Suppressor macrophage (primary cell): Measurements from ENCODE around the gene KRTAP4-5.
"Not testable (repeated sequence)": the region's sequence is repeated elsewhere in the genome, so short reads cannot be mapped to it uniquely, and the experiment has no call there.

Experiments
- DNase-seq, 4 experiments: peaks; one replicate each; pipeline ENCODE4 v3.0.0-alpha.2; 2020 to 2022
- total RNA-seq, 17 experiments: gene quantifications; one replicate each; lab custom pipeline; 2026; ENCODE audit warnings: mixed read lengths in 6 of 17, inconsistent platforms in 3 of 17; lab: John Stamatoyannopoulos, UW

The KRTAP4-5 gene
- total RNA-seq, result 0 to 0.44 (median 0) reads per million in 17 experiments

GRCh38 chr17:41149652-41149985, at the start of gene KRTAP4-5:
KRTAP4-5 (minus strand) TSS chr17:41149825; CDS start chr17:41149767, 58 bp downstream.
- DNase-seq, result no peak

DNA sequence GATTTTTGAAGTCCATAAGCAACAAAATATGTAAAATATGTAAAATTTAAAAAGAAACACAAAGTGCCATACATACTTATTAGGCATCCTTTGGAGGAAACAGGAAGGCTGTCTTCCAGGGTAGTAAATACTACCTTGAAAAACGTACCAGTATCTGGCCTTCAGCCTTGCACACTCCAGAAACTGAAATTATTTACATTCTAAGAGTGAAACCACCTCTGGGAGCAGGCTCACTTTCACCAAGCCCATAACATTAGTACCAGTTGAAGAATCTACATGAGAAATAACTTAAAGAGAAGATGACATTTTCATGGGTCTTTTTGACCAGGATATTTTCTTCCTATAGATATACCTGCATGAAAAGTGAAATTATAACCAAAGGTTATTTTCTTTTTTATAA, 46.4 kb upstream of the KRTAP4-5 start:
- no peak for DNase-seq

DNA sequence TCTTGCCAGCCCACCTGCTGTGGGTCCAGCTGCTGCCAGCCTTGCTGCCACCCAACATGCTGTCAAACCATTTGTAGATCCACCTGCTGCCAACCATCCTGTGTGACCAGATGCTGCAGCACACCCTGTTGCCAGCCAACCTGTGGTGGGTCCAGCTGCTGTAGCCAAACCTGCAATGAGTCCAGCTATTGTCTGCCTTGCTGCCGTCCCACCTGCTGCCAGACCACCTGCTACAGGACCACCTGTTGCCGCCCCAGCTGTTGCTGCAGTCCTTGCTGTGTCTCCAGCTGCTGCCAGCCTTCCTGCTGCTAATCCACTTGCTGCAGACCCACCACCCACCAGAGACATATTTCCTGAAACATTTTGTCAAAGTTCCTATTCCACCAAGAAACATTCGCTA, 40.7 kb upstream of the KRTAP4-5 start:
- no peak for DNase-seq

DNA sequence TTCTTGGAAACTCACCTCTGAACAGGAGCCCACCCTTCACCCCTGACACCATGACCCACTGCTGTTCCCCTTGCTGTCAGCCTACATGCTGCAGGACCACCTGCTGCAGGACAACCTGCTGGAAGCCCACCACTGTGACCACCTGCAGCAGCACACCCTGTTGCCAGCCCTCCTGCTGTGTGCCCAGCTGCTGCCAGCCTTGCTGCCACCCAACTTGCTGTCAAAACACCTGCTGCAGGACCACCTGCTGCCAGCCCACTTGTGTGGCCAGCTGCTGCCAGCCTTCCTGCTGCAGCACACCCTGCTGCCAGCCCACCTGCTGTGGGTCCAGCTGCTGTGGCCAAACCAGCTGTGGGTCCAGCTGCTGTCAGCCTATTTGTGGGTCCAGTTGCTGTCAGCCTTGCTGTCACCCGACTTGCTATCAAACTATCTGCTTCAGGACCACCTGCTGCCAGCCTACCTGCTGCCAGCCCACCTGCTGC, 40.3 kb upstream of the KRTAP4-5 start, which contains the start of gene KRTAP9-1:
TSS of gene KRTAP9-1 (plus strand) at position 51 of the 482 bp plus-strand sequence. CDS start at position 51, 0 bp downstream.
- DNase-seq, result not testable (repeated sequence)

DNA sequence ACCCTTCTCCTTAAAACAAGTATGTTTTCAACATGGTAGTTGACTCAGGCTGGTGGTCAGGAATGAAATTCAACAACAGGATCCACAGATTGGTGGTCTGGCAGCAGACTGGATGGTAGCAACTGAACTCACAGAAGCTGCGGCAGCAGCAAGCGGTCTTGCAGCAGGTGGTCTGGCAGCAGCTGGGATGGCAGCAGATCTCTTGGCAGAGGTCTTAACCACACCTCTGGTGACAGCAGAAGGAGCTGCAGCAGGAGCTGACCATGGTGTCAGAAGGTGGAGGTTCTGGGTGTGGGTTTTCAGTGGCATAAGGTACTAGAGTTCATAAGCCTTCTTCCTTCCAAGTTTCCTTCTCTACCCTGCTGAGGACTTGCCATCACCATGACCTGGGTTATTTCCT, 37.2 kb upstream of the KRTAP4-5 start:
- no peak for DNase-seq

DNA sequence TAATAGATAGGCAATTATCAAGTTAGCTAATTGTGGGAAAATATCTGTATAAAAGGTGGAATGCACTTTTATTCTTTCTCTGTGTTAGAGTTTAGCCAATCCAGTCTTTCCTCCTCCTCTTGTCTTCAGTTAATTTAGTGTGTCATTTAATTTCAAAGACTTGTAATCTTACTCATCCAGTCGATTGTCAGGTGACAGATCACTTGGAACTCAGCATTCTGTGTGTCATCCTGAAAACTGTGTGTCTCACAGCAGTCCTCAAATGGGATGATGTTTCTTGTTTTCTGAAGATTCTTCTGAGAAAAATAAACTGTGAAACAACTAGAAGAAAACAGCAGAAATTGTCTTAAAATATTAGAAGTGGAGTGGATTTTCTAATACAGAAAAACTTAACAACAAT, 35.4 kb upstream of the KRTAP4-5 start:
- no peak for DNase-seq

DNA sequence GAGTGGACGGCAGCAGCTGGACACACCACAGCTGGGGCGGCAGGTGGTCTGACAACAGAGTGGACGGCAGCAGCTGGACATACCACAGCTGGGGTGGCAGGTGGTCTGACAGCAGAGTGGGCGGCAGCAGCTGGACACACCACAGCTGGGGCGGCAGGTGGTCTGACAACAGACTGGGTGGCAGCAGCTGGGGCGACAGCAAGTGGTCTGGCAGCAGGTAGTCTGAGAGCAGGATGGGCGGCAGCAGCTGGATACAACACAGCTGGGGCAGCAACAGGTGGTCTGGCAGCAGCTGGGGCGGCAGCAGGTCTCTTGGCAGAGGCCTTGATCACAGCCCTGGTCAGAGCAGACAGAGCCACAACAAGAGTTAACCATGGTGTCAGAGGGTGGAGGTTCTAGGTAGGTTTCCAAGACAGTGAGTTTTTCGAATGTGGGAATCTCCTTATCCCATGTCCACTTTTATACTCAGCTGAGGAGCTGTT, 34.9 kb upstream of the KRTAP4-5 start, which contains the start of gene KRTAP4-1:
TSS of gene KRTAP4-1 (minus strand) at position 432 of the 482 bp plus-strand sequence. CDS start at position 375, 57 bp downstream.
- no peak for DNase-seq

- no peak for DNase-seq
These were observed 29.4 kb upstream of the KRTAP4-5 start for GRCh38 chr17:41178843-41179616.

GRCh38 chr17:41178341-41178740, 28.7 kb upstream of the KRTAP4-5 start:
- DNase-seq, result peak; percentile 50 to 81 (median 68)

DNA sequence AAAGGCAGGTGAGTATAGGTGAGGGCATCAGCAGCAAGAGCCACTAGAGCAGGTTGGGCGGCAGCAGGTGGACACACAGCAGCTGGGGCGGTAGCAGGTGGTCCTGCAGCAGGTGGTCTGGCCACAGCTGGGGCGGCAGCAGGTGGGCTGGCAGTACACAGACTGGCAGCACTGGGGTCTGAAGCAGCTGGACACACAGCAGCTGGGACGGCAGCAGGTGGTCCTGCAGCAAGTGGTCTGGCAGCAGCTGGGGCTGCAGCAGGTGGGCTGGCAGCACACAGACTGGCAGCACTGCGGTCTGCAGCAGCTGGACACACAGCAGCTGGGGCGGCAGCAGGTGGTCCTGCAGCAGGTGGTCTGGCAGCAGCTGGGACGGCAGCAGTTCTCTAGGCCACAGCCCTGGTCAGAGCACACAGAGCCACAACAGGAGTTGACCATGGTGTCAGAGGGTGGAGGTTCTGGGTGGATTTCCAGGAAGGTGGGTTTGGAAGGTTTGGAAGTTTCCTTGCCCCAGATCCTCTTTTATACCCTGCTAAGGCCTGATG, 28.2 kb upstream of the KRTAP4-5 start, which contains the start of gene KRTAP4-2:
TSS of gene KRTAP4-2 (minus strand) at position 495 of the 545 bp plus-strand sequence. CDS start at position 438, 57 bp downstream.
- no peak for DNase-seq

GRCh38 chr17:41176744-41177387, 27.2 kb upstream of the KRTAP4-5 start:
- peak in 3 of 4 experiments; percentile 16 to 52 (median 18) for DNase-seq

- DNase-seq, result no peak
These were observed 22.3 kb upstream of the KRTAP4-5 start for GRCh38 chr17:41171886-41172285.

DNA sequence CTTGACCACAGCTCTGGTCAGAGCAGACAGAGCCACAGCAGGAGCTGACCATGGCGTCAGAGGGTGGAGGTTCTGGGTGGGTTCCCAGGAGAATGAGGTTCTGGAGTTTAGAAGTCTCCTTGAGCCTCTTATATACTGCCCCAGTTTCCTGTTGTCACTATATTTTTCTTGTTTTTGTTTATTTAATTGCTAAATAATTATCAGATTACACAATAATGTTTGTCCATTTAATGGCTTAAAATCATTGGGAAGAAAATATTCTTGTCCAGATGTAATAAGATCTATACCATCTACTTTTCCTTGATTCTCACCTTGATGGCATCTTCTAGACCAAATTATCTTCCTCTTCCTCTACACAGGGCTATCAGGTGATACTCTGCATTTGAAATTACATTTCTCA, 18.5 kb upstream of the KRTAP4-5 start, which contains the start of gene KRTAP4-3:
TSS of gene KRTAP4-3 (minus strand) at position 101 of the 400 bp plus-strand sequence. CDS start at position 52, 49 bp downstream.
- no peak for DNase-seq

DNA sequence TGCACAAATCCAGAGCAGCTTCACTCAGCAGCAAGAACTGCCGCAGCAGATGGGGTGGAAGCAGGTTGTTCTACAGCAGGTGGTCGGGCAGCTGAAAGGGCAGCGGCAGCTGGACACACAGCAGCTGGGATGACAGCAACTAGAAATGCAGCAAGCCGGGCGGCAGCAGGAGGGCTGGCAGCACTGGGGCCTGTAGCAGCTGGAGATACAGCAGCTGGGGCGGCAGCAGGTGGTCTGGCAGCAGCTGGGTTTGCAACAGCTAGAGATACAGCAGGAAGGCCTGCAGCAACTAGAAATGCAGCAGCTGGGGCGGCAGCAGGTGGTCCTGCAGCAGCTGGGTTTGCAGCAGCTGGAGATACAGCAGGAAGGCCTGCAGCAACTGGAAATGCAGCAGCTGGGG, 17.9 kb upstream of the KRTAP4-5 start:
- no peak for DNase-seq

GRCh38 chr17:41163828-41164227, 14.2 kb upstream of the KRTAP4-5 start:
- no peak for DNase-seq

DNA sequence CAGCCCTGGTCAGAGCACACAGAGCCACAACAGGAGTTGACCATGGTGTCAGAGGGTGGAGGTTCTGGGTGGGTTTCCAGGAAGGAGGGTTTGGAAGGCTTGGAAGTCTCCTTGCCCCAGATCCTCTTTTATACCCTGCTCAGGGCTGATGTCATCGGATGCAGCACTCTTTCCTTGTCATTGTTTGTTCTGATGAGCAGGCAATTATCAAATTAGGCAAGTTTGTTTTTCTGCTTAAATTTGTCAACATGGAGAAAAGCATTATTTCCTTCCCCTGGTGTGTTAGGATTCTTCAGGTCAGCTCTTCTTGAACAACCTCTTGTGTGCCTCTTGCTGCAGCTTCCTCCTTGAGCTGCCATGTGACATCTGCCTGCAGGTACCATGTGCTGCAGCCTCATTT, 11.0 kb upstream of the KRTAP4-5 start, which contains the start of gene KRTAP4-4:
TSS of gene KRTAP4-4 (minus strand) at position 101 of the 400 bp plus-strand sequence. CDS start at position 44, 57 bp downstream.
- no peak for DNase-seq

DNA sequence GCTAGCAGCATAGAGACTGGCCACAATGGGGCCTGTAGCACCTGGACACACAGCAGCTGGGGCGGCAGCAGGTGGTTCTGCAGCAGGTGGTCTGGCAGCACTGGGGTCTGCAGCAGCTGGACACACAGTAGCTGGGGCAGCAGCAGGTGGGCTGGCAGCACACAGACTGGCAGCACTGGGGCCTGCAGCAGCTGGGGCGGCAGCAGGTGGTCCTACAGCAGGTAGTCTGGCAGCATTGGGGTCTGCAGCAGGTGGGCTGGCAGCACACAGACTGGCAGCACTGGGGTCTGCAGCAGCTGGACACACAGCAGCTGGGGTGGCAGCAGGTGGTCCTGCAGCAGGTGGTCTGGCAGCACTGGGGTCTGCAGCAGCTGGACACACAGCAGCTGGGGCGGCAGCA, 10.6 kb upstream of the KRTAP4-5 start:
- DNase-seq, result not testable (repeated sequence)

GRCh38 chr17:41153856-41154255, 4.2 kb upstream of the KRTAP4-5 start:
- peak; percentile 15 to 61 (median 48) for DNase-seq

DNA sequence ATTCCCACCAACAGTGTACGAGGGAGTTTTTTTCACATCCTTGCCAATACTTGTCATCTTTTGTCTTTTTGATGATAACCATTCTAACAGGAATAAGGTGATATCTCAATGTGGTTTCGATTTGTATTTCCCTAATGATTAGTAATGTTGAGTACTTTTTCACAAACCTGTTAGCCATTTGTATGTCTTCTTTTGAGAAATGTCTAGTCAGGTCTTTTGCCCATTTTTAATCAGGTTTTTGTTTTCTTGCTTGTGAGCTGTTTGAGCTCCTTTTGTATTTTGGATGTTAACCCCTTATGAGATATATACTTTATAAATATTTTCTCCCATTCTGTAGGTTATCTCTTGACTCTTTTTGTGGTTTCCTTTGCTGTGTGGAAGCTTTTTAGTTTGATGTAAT, 1.9 kb upstream of the KRTAP4-5 start:
- no peak for DNase-seq

GRCh38 chr17:41150026-41150425, 401 bp upstream of the KRTAP4-5 start:
- no peak for DNase-seq

DNA sequence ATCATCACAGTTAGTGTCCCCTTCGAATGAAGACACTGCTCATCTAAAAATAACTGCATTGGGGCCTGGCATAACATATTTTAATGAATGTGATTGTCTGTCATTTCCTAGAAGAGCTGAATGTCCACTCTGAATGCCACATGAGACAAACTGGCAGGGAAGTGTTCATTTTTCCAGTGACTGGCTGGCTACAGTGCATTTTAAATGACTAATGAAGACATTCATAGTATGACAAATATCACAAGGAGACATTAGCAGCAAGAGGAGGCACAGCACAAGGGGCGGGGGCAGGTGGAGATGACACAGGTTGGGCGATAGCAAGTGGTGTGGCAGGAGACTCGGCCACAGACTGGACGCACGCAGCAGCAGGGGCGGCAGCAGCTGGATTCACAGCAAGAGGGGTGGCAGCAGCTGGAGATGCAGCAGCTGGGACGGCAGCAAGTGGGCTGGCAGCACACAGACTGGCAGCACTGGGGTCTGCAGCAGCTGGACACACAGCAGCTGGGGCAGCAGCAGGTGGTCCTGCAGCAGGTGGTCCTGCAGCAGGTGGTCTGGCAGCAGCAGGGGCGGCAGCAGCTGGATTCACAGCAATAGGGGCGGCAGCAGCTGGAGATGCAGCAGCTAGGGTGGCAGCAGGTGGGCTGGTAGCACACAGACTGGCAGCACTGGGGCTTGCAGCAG, 514 bp downstream of the KRTAP4-5 start:
- not testable (repeated sequence) for DNase-seq
